ENCODE data around the gene GLE1. TPM values are rescaled to one million over a fixed set of nuclear protein-coding genes. Genes with fewer than 3 reads are reported as not detected.
"Not testable (repeated sequence)": the region's sequence is repeated elsewhere in the genome, so short reads cannot be mapped to it uniquely, and the experiment has no call there.

GLE1 gene
- polyA plus RNA-seq, 10 donors: 16.5 to 22.3 (median 20.2) TPM

DNA sequence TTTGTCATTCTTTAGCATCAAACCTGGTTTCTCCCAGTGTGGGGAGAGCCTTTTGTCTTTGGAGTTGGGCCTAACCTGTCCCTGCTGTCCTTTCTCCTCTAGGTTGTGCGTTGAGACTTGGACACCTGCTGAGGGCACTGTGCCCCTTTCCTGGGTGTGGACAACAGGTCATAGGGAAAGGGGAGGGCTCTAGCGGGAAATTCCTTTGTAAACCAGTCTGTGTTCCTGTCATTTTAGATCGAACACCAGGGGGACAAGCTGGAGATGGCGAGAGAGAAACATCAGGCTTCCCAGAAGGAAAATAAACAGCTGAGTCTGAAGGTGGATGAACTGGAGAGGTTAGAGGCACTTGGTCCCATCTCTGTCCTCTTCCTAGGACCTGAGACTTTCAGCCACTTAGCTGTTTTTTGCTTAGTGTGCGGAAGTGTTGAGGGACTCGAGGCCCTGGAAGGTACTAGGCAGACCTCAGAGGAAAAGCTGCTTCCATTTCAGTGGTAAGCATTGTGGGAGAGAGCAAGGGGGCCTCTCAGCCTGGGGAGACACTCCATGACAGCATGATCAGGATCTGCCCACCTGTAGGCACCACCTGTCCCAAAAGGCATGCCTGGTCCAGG lies 8.6 kb upstream of the GLE1 start:
- no peak for DNase-seq

DNA sequence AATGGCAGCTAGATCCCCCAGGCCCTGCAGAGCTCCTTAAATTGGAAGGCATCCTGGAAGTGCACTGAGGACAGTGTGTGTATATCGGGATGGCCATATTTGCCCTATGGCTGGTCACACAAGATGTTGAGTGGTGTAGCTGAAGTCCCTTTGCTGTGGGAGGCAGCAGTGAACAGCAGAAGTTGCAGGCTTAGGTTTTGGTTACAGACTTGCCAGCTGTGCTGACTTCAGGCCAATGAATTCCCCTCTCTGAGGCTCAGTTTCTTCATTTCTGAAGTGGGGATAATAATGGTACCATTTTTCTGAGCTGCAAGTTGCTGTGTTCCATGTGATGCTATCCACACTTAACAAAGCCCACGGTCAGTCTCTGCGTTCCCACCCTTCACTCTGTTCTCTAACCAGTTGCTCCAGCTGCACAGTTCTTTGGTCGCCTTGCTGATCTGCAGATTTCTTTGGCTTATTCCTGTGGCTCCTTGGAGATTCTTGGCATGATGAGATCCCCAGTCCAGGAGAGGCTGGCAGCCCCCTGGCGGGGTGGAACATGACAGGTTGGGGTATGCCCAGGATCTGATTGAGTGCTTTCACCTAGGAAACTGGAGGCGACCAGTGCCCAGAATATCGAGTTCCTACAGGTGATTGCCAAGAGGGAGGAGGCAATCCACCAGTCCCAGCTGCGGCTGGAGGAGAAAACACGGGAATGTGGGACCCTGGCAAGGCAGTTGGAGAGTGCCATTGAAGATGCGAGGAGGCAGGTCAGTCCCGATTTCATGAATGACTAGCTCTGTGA lies 6.5 kb upstream of the GLE1 start:
- no peak for DNase-seq

DNA sequence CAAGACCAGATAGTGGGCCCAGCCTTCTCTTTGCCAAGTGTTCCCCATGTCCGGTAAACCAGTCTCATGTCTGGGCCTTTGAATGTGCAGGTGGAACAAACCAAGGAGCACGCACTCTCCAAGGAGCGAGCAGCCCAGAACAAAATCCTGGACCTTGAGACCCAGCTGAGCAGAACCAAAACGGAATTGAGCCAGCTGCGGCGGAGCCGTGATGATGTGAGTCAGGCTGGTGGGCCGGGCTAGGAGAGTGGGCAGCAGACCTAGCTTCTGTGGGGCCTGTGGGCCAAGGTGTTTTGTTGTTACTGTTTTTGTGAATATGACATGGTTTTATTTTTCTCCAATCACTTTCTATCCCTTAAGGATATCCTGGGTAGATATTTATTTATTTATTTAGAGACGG lies 5.6 kb upstream of the GLE1 start:
- DNase-seq: no peak

DNA sequence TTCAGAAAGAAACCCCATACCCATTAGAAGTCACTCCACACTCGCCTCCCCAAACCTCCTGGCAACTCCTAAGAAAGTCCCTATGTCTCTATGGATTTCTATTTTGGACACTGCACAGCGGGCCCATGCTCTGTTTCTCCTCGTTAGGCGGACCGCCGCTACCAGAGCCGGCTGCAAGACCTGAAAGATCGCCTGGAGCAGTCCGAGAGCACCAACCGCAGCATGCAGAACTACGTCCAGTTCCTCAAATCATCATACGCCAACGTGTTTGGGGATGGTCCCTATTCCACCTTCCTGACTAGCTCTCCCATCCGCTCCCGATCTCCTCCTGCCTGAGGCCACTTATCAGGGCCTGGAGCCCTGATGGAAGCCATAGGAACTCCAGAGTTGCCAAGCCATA lies 4.6 kb upstream of the GLE1 start:
- DNase-seq: no peak

DNA sequence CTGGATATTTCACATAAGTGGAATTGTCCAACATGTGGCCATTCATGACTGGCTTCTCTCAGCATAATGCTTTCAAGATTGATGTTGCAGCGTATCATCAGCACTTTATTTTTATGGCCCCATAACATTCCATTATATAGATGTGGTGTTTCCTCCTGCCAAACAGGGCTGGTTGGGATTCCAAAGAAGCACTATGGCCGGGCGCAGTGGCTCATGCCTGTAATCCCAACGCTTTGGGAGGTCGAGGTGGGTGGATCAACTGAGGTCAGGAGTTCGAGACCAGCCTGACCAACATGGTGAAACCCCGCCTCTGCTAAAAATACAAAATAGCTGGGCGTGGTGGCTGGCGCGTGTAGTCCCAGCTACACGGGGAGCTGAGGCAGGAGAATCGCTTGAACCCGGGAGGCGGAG lies 1.1 kb upstream of the GLE1 start:
- DNase-seq: peak in 2 of 3 donors; percentile 27 to 28

DNA sequence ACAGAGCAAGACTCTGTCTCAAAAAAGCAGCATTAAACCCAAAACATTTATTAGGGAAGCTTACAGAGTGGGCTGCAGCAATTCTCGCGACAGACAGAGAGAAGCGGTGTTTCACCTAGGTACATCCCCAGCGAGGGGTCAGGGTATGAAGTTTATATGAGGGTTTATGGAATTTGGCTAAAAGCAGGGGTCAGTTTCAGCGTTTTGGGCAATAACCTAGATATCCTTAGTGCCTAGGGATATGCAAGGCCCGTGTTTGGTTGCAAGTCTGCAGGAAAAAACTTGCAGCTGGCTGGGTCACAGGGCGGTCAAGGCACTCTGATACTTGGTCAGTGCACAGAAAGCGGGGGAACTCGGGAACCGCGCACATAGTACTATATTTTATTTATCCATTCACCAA lies 649 bp upstream of the GLE1 start:
- peak in 2 of 3 donors; percentile 30 to 75 for DNase-seq

DNA sequence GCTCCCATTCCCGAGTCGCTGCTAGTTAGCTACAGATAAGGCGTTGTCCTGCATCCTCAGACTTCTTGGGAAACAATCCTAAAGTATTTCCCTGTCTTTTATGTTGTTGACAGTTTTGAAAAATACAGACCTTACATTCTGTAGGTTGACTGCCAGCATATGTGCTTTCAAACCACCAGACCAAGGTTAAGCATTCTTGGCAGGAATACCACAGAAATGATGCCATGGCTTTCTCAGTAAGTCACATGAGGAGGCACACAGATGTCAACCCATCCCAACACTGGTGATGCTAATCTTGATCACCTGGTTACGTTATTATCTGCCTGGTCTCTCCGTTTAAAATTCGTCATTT lies 871 bp downstream of the GLE1 start:
- no peak for DNase-seq

DNA sequence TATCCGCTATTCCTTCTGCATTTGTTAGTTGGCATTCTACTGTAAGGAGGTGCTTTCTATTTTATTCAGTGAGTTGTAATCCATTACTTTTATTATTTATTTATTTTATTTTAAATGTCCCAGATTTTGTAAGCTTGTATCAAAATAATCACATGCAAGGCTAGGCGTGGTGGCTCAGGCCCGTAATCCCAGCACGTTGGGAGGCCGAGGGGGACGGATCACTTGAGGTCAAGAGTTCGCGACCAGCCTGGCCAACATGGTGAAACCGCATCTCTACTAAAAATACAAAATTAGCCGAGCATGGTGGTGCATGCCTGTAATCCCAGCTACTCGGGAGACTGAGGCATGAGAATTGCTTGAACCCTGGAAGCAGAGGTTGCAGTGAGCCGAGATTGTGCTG lies 1.4 kb downstream of the GLE1 start:
- DNase-seq: not testable (repeated sequence)

DNA sequence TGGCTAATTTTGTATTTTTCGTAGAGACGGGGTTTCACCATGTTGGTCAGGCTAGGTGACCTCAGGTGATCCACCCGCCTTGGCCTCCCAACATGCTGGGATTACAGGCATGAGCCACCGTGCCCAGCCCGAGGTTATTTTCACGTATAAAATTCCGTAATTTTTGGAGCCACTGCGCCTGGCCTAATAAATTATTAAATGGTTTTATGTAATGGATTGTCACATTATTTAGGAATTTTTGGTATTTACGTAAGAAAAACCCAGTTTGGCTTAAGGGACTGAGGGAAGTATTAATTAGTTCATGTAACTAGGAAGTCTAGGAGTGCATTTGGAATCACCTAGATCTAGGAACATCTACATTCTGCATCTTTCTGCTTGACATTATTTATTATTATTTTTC lies 8.3 kb downstream of the GLE1 start:
- DNase-seq: no peak

DNA sequence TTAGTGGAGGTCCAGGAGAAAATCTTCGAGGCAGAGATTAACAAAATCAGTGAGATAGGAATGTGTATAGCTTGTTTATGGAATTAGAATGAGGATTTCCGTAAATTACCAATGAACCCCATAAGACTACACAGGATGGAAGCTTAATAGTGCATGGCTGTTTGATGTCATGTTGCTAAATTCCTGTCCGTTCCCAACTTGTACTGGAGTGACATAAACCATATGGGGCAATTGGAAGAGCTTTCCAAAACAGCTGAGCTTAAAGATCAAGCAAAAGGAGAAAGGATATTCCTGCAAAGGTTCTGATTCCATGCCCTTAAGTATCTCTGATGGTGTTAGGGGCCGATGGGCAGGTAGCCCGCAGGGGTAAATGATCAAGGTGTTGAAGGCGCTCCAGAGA lies 17.4 kb downstream of the GLE1 start:
- no peak for DNase-seq

DNA sequence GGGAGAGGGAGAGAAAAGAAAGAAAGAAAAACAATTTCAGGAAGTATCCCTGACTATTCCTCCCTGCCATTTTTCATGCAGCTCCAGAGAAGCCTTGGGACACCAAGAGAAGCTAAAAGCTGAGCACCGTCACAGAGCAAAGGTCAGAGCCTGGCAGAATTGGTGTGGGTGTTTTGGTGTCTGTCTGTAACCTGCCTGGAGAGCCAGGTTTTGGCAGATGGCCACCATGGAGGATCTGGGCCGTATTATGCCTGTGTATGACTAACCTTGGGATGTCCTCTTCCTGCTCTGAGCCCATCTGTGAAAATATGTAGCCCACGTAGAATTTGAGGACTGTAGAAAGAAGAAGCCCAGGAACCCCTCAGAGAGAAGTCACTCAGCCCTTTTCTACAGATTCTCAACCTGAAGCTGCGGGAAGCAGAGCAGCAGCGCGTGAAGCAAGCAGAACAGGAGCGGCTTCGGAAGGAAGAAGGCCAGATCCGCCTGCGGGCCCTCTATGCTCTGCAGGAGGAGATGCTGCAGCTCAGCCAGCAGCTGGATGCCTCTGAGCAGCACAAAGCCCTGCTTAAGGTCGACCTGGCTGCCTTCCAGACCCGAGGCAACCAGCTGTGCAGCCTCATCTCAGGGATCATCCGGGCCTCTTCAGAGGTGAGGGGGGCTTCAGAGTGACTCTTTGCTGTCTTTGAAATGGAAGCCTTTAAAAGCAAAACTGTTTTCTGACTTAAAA lies 18.8 kb downstream of the GLE1 start:
- peak; percentile 25 to 80 (median 67) for DNase-seq

DNA sequence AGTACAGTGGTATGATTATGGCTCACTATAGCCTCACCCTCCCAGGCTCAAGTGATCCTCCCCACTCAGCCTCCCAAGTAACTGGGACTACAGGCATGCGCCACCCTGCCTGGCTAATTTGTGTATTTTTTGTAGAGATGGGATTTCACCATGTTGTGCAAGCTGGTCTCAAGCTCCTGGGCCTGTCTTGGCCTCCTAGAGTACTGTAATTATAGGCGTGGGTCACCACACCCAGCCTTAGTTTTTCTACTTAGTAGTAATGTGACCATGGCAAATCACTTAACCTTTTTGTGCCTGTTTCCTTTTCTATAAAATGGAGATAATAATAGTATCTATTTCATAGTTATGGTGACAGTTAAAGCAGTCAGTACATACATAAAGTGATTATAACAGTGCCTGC lies 22.2 kb downstream of the GLE1 start:
- no peak for DNase-seq

DNA sequence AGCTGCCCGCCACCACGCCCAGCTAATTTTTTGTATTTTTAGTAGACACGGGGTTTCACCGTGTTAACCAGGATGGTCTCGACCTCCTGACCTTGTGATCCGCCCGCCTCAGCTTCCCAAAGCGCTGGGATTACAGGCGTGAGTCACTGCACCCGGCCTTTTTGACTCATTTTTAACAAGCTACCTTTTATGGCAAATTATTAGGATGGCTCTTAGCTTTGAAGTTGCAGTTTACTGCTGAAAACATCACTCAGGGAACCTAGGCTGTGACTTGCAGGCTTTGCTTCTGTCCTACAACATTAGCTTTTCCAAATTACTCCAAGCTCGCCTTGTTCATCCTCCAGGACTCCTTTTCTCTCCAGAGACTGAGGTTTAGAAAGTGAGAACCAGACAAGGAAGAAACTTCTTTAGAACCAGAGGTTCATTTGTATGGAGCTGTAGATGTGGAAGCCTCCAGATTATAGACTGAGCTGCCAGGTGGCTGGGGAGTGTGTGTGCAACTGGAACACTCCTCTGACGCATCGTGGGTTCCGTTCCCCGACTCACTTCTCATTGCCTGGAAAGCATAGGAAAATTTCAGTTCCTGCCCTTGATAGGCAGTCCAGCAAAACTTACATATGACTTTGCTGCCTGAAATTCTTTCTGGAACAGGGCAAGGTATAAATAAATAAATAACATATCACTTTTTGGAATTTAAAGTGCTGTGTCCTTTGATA lies 24.1 kb downstream of the GLE1 start:
- no peak for DNase-seq

DNA sequence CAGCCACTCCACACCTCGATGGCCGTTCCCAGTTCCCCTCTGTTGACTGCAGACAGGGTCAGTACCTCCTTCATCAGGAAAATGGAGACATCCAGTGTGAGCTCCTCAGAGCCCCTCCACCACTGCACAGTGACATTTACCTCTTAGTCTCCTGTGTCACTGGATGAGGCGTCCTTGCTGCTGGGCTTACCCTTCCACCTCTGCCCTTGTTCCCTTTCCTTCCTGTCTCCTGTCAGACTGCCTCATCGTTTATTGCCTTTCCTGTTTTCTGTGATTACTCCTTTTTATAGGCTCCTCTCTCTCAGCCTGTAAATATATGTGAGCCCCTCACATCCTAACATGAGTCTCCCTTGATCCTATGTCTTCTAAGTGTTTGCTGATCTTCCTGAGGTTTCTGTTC lies 24.7 kb downstream of the GLE1 start:
- no peak for DNase-seq

DNA sequence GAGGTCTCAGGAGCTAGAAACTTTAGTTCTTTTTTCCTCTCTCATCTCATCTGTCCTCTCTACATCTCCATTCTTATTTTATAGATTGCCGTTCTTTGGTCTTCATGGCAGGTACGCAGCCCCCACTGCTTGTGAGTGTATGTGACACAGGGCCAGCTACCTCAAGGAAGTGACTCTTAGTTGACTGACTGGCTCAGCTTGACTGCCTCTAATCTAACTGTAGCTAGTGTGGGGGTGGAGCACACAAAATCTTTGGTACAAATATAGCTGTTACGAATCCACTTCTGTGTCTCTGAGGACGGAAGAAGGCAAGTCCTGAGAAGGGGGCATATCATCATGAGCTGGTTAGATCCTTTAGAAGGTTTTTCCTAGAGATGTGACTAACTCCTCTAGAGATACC lies 28.1 kb downstream of the GLE1 start:
- no peak for DNase-seq

DNA sequence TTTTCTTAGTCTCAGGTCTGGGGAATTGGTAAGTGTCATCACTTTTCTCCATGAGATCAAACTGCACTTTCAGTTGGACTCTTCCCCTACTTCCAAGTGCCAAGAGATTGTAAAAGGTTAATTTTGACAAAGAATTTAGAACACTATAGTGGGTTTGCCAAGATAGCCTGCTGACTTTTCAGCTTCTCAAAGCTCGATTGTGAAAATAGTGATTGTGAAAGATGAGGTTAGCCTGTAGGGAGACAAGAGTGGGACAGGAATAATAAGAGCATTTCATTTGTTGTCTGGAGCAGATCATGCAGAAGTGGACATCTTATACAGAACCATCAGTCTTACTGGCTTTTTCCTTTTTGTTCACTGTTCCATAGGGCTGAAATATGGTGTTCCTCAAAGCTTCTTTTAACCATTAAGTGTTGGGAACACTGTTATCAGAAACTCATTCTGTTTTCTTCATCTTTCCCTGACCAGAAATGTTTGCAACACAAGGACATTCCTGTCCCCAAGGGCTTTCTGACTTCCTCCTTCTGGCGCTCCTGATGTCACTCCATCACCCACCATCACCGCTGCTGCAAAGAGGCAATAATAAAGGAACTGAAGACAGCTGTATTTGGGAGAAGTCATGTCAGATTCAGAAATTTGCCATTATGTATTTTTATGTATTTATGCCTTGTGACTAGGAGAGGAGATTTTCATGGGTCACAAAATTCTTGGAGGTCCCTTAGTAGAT lies 36.3 kb downstream of the GLE1 start:
- no peak for DNase-seq

DNA sequence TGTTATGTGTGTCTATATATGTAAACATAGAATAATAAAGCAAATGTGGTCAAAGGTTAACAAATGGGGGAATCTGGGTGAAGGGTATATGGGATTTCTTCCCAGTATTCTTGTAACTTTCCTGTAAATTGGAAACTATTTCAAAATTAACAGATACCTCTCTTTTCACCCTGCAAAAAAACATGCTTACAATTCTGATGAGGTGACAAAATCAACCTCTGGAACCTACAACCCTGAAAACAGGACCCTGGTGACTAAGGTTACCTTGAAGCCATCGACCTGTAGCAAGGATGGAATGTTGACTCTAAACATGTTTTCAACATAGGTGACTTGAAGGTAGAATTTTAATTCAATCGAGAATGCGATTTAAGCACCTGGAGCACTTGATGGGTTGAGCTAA lies 42.0 kb downstream of the GLE1 start:
- DNase-seq: no peak

DNA sequence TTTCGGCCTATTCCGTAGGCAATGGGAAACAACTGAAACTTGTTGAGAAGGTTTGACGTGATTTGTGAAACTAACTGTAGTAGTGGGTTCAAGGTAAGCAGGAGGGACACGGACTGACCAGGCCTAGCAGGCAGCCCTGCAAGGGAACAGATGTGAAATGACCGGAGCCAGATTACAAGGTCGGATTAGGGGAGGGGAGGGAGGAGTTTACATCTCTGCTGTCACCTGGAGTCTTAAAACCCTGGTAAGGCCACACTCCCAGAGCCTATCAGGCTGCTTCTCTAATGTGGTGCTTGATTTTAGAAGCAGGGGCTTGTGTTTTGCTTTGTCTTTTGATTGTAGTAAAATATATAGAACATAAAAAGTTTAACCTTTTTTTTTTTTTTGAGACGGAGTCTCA lies 44.4 kb downstream of the GLE1 start:
- DNase-seq: no peak

DNA sequence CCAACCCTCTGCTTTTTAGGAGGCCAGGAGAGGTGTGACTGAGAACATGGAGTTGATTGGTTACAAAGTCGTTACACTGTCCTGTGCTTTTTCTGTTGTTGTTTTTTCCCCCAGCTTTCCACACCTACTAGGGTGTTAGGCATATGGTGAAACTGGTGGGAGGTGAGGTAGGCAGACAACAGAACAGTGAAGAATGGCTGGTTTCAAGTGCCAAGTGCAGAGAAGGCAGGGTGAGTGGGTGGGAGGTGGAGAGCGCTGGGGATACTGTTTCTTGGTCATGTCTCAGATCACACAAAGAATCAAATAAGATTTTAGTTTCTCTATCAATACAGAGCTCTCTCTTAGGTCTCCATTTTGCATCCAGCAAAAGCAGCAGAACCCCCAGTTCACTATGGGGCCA lies 45.7 kb downstream of the GLE1 start:
- peak in 1 of 3 donors; percentile 22 for DNase-seq

DNA sequence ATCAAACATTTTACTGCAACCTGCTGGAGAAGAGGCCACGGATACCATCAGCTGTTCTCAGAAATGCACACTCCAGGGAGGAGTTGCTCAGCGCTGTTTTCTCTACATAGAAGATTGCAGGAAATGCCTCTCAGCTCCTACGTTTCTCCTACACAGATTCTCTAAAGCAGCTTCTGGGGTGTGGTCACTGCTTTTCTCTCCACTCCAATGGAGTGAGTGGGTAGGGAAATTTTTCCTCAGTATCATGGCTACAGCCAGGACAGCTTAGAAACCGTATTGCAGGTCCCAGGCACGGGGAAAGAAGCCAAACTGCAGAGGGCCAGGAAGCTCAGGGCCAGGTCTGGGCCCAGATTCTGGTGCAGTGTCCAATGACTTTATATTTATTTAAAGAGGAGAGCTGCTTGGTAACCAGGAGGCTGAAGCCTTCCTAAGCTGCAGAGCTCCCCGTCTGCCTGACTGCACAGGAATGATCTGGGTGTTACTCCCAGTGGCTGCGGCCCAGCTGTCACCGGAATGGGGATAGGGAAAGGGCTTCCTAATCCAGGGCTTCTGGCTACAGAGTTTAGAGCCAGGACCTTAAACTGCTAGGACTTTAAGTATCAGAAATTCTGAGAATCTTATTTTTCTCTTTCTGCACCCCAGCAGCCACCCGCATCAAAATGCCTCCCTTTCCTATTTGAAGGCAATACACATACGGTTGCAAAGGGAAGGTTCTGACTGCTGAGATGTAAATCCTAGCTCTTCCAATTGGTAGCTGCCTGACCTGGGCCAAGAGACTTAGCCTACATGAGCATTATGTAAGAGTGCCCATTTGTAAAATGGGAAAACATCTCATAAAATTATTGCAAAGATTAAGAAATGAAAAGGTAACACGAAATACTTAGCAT lies 46.5 kb downstream of the GLE1 start:
- peak; percentile 31 to 81 (median 71) for DNase-seq

DNA sequence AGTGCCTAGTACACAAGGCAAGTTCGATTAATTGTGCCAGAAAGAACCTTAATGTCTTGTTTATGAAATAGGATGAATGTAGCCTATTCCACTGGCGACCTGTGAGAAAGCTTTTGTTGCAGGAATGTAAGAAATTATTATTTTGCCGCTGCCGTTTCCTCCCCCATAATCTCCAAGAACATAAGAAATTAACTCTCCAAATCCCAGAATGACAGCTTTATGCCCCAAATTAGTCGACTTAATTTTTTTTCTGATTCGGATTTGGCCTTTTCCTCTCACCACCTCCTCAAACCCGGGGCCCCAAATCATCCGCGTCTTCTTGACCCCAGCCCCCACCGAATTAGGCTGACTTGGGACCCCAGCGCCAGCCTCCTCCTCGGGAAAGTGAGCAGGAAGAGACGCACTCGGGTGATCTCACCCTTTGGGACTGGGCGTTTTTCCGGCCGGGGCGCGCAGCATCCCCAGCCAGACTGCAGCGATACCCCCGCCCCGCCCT lies 47.2 kb downstream of the GLE1 start:
- DNase-seq: no peak
